Naive thymus-derived CD4-positive, alpha-beta T cell (primary cell): ENCODE results near the gene GGTA1. TPM values are rescaled to one million over a fixed set of nuclear protein-coding genes. Genes with fewer than 3 reads are reported as not detected.
"Not testable (repeated sequence)": the region's sequence is repeated elsewhere in the genome, so short reads cannot be mapped to it uniquely, and the experiment has no call there.

Experiments used
- ATAC-seq: fragments of 150-1000 bp; cut with Tn5 transposase; 2 replicates; pipeline ENCODE4 v1.10.0; 2021; ENCODE audit warnings: mild to moderate bottlenecking, moderate library complexity
- CTCF ChIA-PET: fragments of 350-600 bp; sonication (Branson Sonifier 250); formaldehyde crosslinking; loops from one replicate; lab custom pipeline; 2021; ENCODE audit warnings: antibody characterized with exemption; lab: Charles Lee
- POLR2A ChIA-PET: fragments of 350-600 bp; sonication (Branson Sonifier 250); formaldehyde crosslinking; loops from one replicate; lab custom pipeline; 2021; ENCODE audit warnings: antibody characterized with exemption, inconsistent platforms; lab: Charles Lee
- DNase-seq, 9 donors: peaks; one replicate each; pipeline versions ENCODE4 v3.0.0 to v3.0.0-alpha.2; 2020 to 2022; ENCODE audit warnings: mixed read lengths in 1 of 9
- H3K27ac ChIP-seq: one replicate; pipeline ENCODE4 v1.7.0; 2013; ENCODE audit warnings: mild to moderate bottlenecking, low read depth, low read length, moderate library complexity
- H3K27me3 ChIP-seq, 2 donors: one replicate each; pipeline ENCODE4 v1.7.0; 2013; ENCODE audit warnings: low read length in 2 of 2, mild to moderate bottlenecking in 2 of 2, moderate library complexity in 2 of 2; ENCODE audit not compliant: control insufficient read depth in 2 of 2, insufficient read depth in 2 of 2
- H3K36me3 ChIP-seq, 3 experiments: 1 replicate in 2 of 3; 2 replicates in 1 of 3; pipeline ENCODE4 v1.7.0; 2013; ENCODE audit warnings: low read length in 3 of 3, mild to moderate bottlenecking in 3 of 3, moderate library complexity in 1 of 3; ENCODE audit not compliant: insufficient read depth in 3 of 3, control insufficient read depth in 2 of 3
- H3K4me1 ChIP-seq, 2 donors: one replicate each; pipeline ENCODE4 v1.7.0; 2013; ENCODE audit warnings: low read length in 2 of 2, mild to moderate bottlenecking in 2 of 2, moderate library complexity in 1 of 2; ENCODE audit not compliant: control insufficient read depth in 2 of 2, insufficient read depth in 2 of 2
- H3K4me3 ChIP-seq: 2 replicates; pipeline ENCODE4 v1.7.0; 2013; ENCODE audit warnings: mild to moderate bottlenecking, low read length
- H3K9me3 ChIP-seq, 3 experiments: 1 replicate in 2 of 3; 2 replicates in 1 of 3; pipeline ENCODE4 v1.7.0; 2013; ENCODE audit warnings: low read length in 3 of 3; ENCODE audit not compliant: control insufficient read depth in 2 of 3
- H3K27ac Mint-ChIP-seq, 9 donors: one replicate each; pipeline ENCODE4 v1.8.0; 2020 to 2022; ENCODE audit warnings: mixed read lengths in 9 of 9, mild to moderate bottlenecking in 8 of 9, moderate library complexity in 5 of 9, inconsistent platforms in 2 of 9
- H3K27me3 Mint-ChIP-seq, 5 donors: one replicate each; pipeline ENCODE4 v1.8.0; 2021 to 2022; ENCODE audit warnings: mixed read lengths in 5 of 5, mild to moderate bottlenecking in 1 of 5
- H3K36me3 Mint-ChIP-seq, 5 donors: one replicate each; pipeline ENCODE4 v1.8.0; 2020 to 2022; ENCODE audit warnings: mixed read lengths in 5 of 5, mild to moderate bottlenecking in 3 of 5, inconsistent platforms in 1 of 5
- H3K4me1 Mint-ChIP-seq, 7 donors: one replicate each; pipeline ENCODE4 v1.8.0; 2020 to 2022; ENCODE audit warnings: mixed read lengths in 7 of 7, mild to moderate bottlenecking in 3 of 7, inconsistent platforms in 1 of 7
- H3K4me3 Mint-ChIP-seq, 10 donors: one replicate each; pipeline ENCODE4 v1.8.0; 2020 to 2022; ENCODE audit warnings: mild to moderate bottlenecking in 10 of 10, mixed read lengths in 10 of 10, moderate library complexity in 6 of 10, inconsistent platforms in 2 of 10
- H3K9me3 Mint-ChIP-seq, 11 donors: one replicate each; pipeline ENCODE4 v1.8.0; 2020 to 2022; ENCODE audit warnings: mixed read lengths in 11 of 11, mild to moderate bottlenecking in 4 of 11, inconsistent platforms in 1 of 11, moderate library complexity in 1 of 11
- intact Hi-C, 2 donors: fragments of 100-400 bp; cut with micrococcal nuclease; formaldehyde crosslinking; loops; one replicate each; pipeline ENCODE4 v1.15.1; 2023
- polyA plus RNA-seq, 2 donors: library from polyadenylated mRNA; unstranded; fragments of 300-500 nt; fragmentation: Illumina TruSeq; gene quantifications; one replicate each; pipeline ENCODE4 v1.2.3, GENCODE V29; 2021
- total RNA-seq, 6 experiments: library from RNA in 5 of 6; stranded (reverse) in 5 of 6; gene quantifications; 1 replicate in 5 of 6; 2 replicates in 1 of 6; pipeline ENCODE4 v1.2.3 and lab custom pipeline; 2021 to 2026

Gene GGTA1
- total and polyA plus RNA-seq, 7 experiments from 2014 or later, result 1.2 TPM; not detected in 6

GRCh38 chr9:121538221-121538620, 38.6 kb upstream of the GGTA1 start:
- H3K27me3 ChIP-seq, result no peaks in the 10 kb centered on the region
- Mint-ChIP-seq H3K27ac (no peak overlapping the region), H3K4me1 (no peaks in the 10 kb centered on the region), H3K9me3 (no peaks in the 10 kb centered on the region), H3K36me3 (no peaks in the 10 kb centered on the region), H3K4me3 (no peak overlapping the region), H3K27me3 (peaks cover 0 to 14% (median 7%) of the 10 kb centered on the region in 5 donors)
- CTCF ChIA-PET, result no interaction called here
- H3K9me3 ChIP-seq, result no peaks in the 10 kb centered on the region
- no peaks in the 10 kb centered on the region for H3K36me3 ChIP-seq
- no peak overlapping the region for H3K4me3 ChIP-seq
- ATAC-seq (no peak), DNase-seq (no peak)
- POLR2A ChIA-PET, result no interaction called here
- no peak overlapping the region for H3K27ac ChIP-seq
- intact Hi-C loops, result no loop called here
- H3K4me1 ChIP-seq, result no peaks in the 10 kb centered on the region

GRCh38 chr9:121537283-121537682, 37.6 kb upstream of the GGTA1 start:
- Histone ChIP-seq H3K4me1 (no peaks in the 10 kb centered on the region), H3K4me3 (no peak overlapping the region), H3K36me3 (no peaks in the 10 kb centered on the region), H3K27ac (no peak overlapping the region), H3K27me3 (no peaks in the 10 kb centered on the region), H3K9me3 (no peaks in the 10 kb centered on the region)
- H3K27ac Mint-ChIP-seq, result no peak overlapping the region
- H3K36me3 Mint-ChIP-seq, result no peaks in the 10 kb centered on the region
- ATAC-seq (no peak), DNase-seq (no peak)
- ChIA-PET POLR2A (interaction anchor here (0.7 kb wide), 1 partner anchor 1266 kb away, joined by 6 read pairs; no protein-coding TSS in a partner anchor), CTCF (no interaction called here)
- intact Hi-C loops, result no loop called here
- peaks cover 0 to 14% (median 11%) of the 10 kb centered on the region in 5 donors for H3K27me3 Mint-ChIP-seq
- H3K4me3 Mint-ChIP-seq, result no peak overlapping the region
- no peaks in the 10 kb centered on the region for H3K4me1 Mint-ChIP-seq
- H3K9me3 Mint-ChIP-seq, result no peaks in the 10 kb centered on the region

- Histone ChIP-seq H3K4me3 (no peak overlapping the region), H3K36me3 (no peaks in the 10 kb centered on the region), H3K27ac (no peak overlapping the region), H3K9me3 (no peaks in the 10 kb centered on the region), H3K27me3 (no peaks in the 10 kb centered on the region), H3K4me1 (no peaks in the 10 kb centered on the region)
- Mint-ChIP-seq H3K27ac (no peak overlapping the region), H3K4me3 (no peak overlapping the region), H3K27me3 (peaks cover 0 to 15% (median 0%) of the 10 kb centered on the region in 5 donors), H3K9me3 (peaks cover 0 to 2% (median 0%) of the 10 kb centered on the region in 11 donors), H3K4me1 (no peaks in the 10 kb centered on the region), H3K36me3 (no peaks in the 10 kb centered on the region)
- intact Hi-C loops, result no loop called here
- ChIA-PET CTCF (no interaction called here), POLR2A (no interaction called here)
- DNase-seq (no peak), ATAC-seq (no peak)
Observed at GRCh38 chr9:121532881-121533280, 33.2 kb upstream of the GGTA1 start.

- Histone ChIP-seq H3K4me3 (no peak overlapping the region), H3K27ac (no peak overlapping the region), H3K36me3 (no peaks in the 10 kb centered on the region), H3K4me1 (no peaks in the 10 kb centered on the region), H3K9me3 (no peaks in the 10 kb centered on the region), H3K27me3 (no peaks in the 10 kb centered on the region)
- ATAC-seq, result no peak
- no peak for DNase-seq
- CTCF ChIA-PET, result no interaction called here
- no peaks in the 10 kb centered on the region for H3K4me1 Mint-ChIP-seq
- peaks cover 0 to 12% (median 5%) of the 10 kb centered on the region in 5 donors for H3K27me3 Mint-ChIP-seq
- intact Hi-C loops, result no loop called here
- no peak overlapping the region for H3K4me3 Mint-ChIP-seq
- POLR2A ChIA-PET, result no interaction called here
- H3K36me3 Mint-ChIP-seq, result no peaks in the 10 kb centered on the region
- peaks cover 0 to 2% (median 0%) of the 10 kb centered on the region in 11 donors for H3K9me3 Mint-ChIP-seq
- no peak overlapping the region for H3K27ac Mint-ChIP-seq
Observed at GRCh38 chr9:121529237-121529987, 29.8 kb upstream of the GGTA1 start.

- intact Hi-C loops, result no loop called here
- Histone ChIP-seq H3K27me3 (no peaks in the 10 kb centered on the region), H3K36me3 (no peaks in the 10 kb centered on the region), H3K9me3 (no peaks in the 10 kb centered on the region), H3K4me3 (no peak overlapping the region), H3K27ac (no peak overlapping the region), H3K4me1 (no peaks in the 10 kb centered on the region)
- ChIA-PET POLR2A (no interaction called here), CTCF (no interaction called here)
- H3K27ac Mint-ChIP-seq, result no peak overlapping the region
- H3K27me3 Mint-ChIP-seq, result peaks cover 0 to 12% (median 5%) of the 10 kb centered on the region in 5 donors
- ATAC-seq (no peak), DNase-seq (no peak)
- no peaks in the 10 kb centered on the region for H3K4me1 Mint-ChIP-seq
- H3K4me3 Mint-ChIP-seq, result no peak overlapping the region
- peaks cover 0 to 2% (median 0%) of the 10 kb centered on the region in 11 donors for H3K9me3 Mint-ChIP-seq
- H3K36me3 Mint-ChIP-seq, result no peaks in the 10 kb centered on the region
Observed at GRCh38 chr9:121528642-121529041, 29.0 kb upstream of the GGTA1 start.

GRCh38 chr9:121527371-121527770, 27.7 kb upstream of the GGTA1 start:
- peaks cover 0 to 12% (median 7%) of the 10 kb centered on the region in 5 donors for H3K27me3 Mint-ChIP-seq
- H3K9me3 Mint-ChIP-seq, result peaks cover 0 to 4% (median 3%) of the 10 kb centered on the region in 11 donors
- H3K36me3 Mint-ChIP-seq, result peaks cover 0 to 3% (median 0%) of the 10 kb centered on the region in 5 donors
- H3K36me3 ChIP-seq, result no peaks in the 10 kb centered on the region
- DNase-seq (no peak), ATAC-seq (no peak)
- H3K27ac Mint-ChIP-seq, result no peak overlapping the region
- H3K4me1 ChIP-seq, result no peaks in the 10 kb centered on the region
- no peak overlapping the region for H3K4me3 Mint-ChIP-seq
- no peaks in the 10 kb centered on the region for H3K27me3 ChIP-seq
- POLR2A ChIA-PET, result no interaction called here
- H3K27ac ChIP-seq, result no peak overlapping the region
- intact Hi-C loops, result no loop called here
- CTCF ChIA-PET, result no interaction called here
- H3K9me3 ChIP-seq, result no peaks in the 10 kb centered on the region
- no peak overlapping the region for H3K4me3 ChIP-seq
- no peaks in the 10 kb centered on the region for H3K4me1 Mint-ChIP-seq

- H3K4me3 Mint-ChIP-seq, DNase-seq, H3K4me1 Mint-ChIP-seq, H3K4me1 ChIP-seq, intact Hi-C loops, H3K27me3 ChIP-seq, H3K4me3 ChIP-seq, H3K36me3 ChIP-seq, H3K9me3 Mint-ChIP-seq, H3K36me3 Mint-ChIP-seq, H3K9me3 ChIP-seq, CTCF ChIA-PET, H3K27ac Mint-ChIP-seq, ATAC-seq, H3K27ac ChIP-seq, POLR2A ChIA-PET: not testable (repeated sequence)
- peaks cover 7 to 17% (median 14%) of the 10 kb centered on the region in 5 donors for H3K27me3 Mint-ChIP-seq
Observed at GRCh38 chr9:121519688-121520087, 20.0 kb upstream of the GGTA1 start.
